Endothelial cell (in vitro differentiated cells): ENCODE measurements around the gene SMPD3. TPM values are rescaled to one million over a fixed set of nuclear protein-coding genes. Genes with fewer than 3 reads are reported as not detected.

Experiments
- DNase-seq: peaks from one replicate; pipeline ENCODE4 v3.0.0; 2021; ENCODE audit warnings: low spot score
- H3K27ac Mint-ChIP-seq: one replicate; pipeline ENCODE4 v1.8.0; 2021; ENCODE audit warnings: mixed read lengths, inconsistent platforms; ENCODE audit not compliant: unreplicated experiment
- H3K27me3 Mint-ChIP-seq: one replicate; pipeline ENCODE4 v1.8.0; 2021; ENCODE audit warnings: mild to moderate bottlenecking, moderate library complexity, mixed read lengths, inconsistent platforms; ENCODE audit not compliant: unreplicated experiment
- H3K36me3 Mint-ChIP-seq: one replicate; pipeline ENCODE4 v1.8.0; 2021; ENCODE audit warnings: mild to moderate bottlenecking, low read depth, mixed read lengths, inconsistent platforms; ENCODE audit not compliant: unreplicated experiment
- H3K4me1 Mint-ChIP-seq: one replicate; pipeline ENCODE4 v1.8.0; 2021; ENCODE audit warnings: mild to moderate bottlenecking, mixed read lengths, inconsistent platforms; ENCODE audit not compliant: unreplicated experiment
- H3K4me3 Mint-ChIP-seq: one replicate; pipeline ENCODE4 v1.8.0; 2021; ENCODE audit warnings: mild to moderate bottlenecking, mixed read lengths, inconsistent platforms; ENCODE audit not compliant: unreplicated experiment
- H3K9me3 Mint-ChIP-seq: one replicate; pipeline ENCODE4 v1.8.0; 2021; ENCODE audit warnings: mixed read lengths, inconsistent platforms; ENCODE audit not compliant: unreplicated experiment
- total RNA-seq: library from RNA; stranded (reverse); fragmentation: NEBNext Ultra II Directional; extraction: Animal tissue kit (Norgen Biotek cat#: 25700); gene quantifications from one replicate; pipeline ENCODE4 v1.2.1, GENCODE V29; 2021; ENCODE audit not compliant: unreplicated experiment
- TF ChIP-seq, protein P1 (sequence below): fragments of 200-600 bp; sonication (generic); IDR thresholded peaks from one replicate; pipeline ENCODE4 v1.5.0; 2021; ENCODE audit warnings: antibody characterized with exemption; ENCODE audit not compliant: unreplicated experiment

The SMPD3 gene
- total RNA-seq, 1 donor from 2014 or later, result not detected

DNA sequence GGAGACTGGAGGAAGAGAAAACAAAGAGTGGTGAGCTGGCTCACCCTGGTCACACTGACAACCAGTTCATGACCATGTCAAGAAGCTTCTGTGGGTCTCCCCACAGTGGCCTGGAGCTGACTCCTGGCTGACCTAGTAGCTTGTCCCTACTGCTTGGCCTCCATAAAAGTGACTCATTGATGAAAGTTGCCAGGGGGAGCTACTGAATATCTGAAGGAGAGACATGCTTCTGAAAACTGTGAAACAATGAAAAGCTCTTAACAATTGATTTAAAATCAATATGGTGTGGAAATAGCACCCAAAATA lies 22.0 kb downstream of the SMPD3 start:
- peaks cover 7% of the 10 kb centered on the region for H3K27me3 Mint-ChIP-seq
- no peak overlapping the region for H3K27ac Mint-ChIP-seq
- H3K36me3 Mint-ChIP-seq, result no peaks in the 10 kb centered on the region
- H3K4me3 Mint-ChIP-seq, result no peak overlapping the region
- no peaks in the 10 kb centered on the region for H3K4me1 Mint-ChIP-seq
- TF ChIP-seq, protein P1, sequence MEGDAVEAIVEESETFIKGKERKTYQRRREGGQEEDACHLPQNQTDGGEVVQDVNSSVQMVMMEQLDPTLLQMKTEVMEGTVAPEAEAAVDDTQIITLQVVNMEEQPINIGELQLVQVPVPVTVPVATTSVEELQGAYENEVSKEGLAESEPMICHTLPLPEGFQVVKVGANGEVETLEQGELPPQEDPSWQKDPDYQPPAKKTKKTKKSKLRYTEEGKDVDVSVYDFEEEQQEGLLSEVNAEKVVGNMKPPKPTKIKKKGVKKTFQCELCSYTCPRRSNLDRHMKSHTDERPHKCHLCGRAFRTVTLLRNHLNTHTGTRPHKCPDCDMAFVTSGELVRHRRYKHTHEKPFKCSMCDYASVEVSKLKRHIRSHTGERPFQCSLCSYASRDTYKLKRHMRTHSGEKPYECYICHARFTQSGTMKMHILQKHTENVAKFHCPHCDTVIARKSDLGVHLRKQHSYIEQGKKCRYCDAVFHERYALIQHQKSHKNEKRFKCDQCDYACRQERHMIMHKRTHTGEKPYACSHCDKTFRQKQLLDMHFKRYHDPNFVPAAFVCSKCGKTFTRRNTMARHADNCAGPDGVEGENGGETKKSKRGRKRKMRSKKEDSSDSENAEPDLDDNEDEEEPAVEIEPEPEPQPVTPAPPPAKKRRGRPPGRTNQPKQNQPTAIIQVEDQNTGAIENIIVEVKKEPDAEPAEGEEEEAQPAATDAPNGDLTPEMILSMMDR, result no peak
- no peaks in the 10 kb centered on the region for H3K9me3 Mint-ChIP-seq
- DNase-seq, result no peak

DNA sequence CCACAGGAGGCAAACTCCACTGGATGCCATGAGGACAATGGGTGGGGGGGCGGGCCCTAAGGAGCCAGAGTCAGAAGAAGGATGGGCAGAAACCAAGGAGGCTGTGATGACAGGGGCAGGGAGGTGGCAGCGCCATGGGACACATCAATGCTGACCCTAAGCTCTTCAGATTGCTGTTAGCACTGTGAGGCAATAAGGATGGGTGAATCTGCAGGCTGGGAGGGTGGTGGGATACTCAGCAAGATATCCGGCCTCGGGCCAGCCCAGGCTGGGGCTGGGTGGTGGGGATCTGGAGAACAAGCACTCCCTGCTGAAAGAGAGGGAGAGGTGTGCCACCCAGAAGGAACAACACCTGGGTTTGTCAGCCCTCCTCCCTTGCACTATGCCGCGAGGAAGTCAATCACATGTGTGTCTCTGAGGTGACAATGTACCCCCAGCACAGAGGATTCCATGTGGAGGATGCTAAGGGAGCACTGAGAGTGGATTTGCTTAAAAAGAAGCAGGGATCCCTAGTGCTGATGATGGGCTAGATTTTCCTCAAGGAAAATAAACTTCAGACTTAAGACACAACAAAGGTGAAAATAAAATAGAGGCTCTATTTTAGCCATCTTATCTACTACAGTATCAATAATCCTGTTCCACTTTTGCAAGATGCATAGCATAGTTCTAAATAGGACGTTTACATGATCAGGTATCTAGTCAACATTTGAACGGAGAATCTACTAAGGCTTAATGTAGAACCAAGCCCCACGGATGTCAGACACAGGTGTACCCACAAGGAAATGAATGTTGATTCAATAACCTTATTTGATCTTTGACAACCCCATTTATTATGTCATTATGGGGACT lies 22.6 kb downstream of the SMPD3 start:
- DNase-seq, result no peak
- Mint-ChIP-seq H3K27me3 (peaks cover 7% of the 10 kb centered on the region), H3K4me3 (no peak overlapping the region), H3K4me1 (no peaks in the 10 kb centered on the region), H3K27ac (no peak overlapping the region), H3K9me3 (no peaks in the 10 kb centered on the region), H3K36me3 (no peaks in the 10 kb centered on the region)
- TF ChIP-seq, protein P1, result no peak

DNA sequence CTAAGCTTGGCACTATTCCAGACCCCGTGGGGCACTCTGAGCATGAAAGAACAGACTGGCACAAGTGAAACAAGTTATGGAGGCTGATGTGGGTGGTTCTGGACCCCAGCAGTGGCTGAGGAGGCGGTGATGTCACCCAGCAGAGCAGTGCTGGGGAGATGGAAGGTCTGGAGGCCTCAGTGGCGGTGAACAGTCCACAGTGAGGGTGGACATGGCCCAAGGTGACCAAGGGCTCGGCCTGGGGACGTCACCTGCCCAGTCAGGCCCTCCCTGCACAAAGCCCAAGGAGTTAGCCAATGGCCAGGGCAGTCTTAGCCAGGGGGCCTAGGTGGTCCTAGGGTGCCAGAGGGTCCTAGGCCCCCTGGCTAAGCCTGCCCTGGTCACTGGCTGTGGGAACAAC lies 24.5 kb downstream of the SMPD3 start:
- no peaks in the 10 kb centered on the region for H3K9me3 Mint-ChIP-seq
- TF ChIP-seq, protein P1, result no peak
- no peaks in the 10 kb centered on the region for H3K36me3 Mint-ChIP-seq
- no peaks in the 10 kb centered on the region for H3K4me1 Mint-ChIP-seq
- DNase-seq, result no peak
- no peak overlapping the region for H3K4me3 Mint-ChIP-seq
- H3K27ac Mint-ChIP-seq, result no peak overlapping the region
- H3K27me3 Mint-ChIP-seq, result peaks cover 4% of the 10 kb centered on the region

DNA sequence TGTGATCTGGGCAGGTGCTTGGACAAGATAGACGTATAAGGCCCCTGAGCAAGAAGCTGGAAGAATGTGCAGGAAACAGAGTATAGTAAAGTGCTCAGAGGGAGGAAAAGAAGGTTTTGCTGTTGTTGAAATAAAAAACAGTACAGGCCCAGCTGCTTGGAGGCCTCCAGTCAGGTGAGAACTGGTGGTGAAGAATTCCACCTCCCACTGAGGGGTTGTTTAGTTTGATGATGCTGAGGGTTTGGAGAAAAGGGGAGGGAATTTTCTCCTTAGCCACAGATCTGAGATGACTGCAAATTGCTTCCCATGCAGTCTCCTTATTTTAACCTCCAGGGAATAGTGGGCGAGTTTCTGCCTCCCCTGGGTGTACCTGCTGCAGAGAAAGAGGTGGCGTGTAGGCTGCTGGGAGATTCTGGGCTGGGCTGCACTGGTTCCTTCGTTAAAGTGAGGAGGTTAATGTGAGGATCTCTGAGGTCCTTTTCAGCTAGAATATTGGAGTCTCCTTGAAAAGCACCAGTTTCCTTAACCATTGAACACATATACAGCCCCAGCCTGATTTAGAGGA lies 25.8 kb downstream of the SMPD3 start:
- no peaks in the 10 kb centered on the region for H3K36me3 Mint-ChIP-seq

More for the DNA sequence above, 25.8 kb downstream of the SMPD3 start:
- H3K4me1 Mint-ChIP-seq, result no peaks in the 10 kb centered on the region
- TF ChIP-seq, protein P1, result no peak
- H3K27me3 Mint-ChIP-seq, result peaks cover 4% of the 10 kb centered on the region
- H3K27ac Mint-ChIP-seq, result no peak overlapping the region
- DNase-seq, result no peak
- no peak overlapping the region for H3K4me3 Mint-ChIP-seq
- H3K9me3 Mint-ChIP-seq, result no peaks in the 10 kb centered on the region
